HEK293 (cell line): Measurements from ENCODE around the gene CA5A.
A peak's percentile ranks its signal among the peaks of the same experiment; 100 is the strongest.

Source experiments
- EGR2 ChIP-seq: fragments of 450-650 bp; formaldehyde crosslinking; IDR thresholded peaks from 2 replicates; pipeline ENCODE4 v1.5.1; 2016; ENCODE audit warnings: low read depth, missing biosample characterization, missing genetic modification characterization
- GFI1B ChIP-seq: fragments of 450-650 bp; formaldehyde crosslinking; IDR thresholded peaks from 2 replicates; pipeline ENCODE4 v1.5.1; 2016; ENCODE audit warnings: missing biosample characterization, missing genetic modification characterization
- HIC1 ChIP-seq: fragments of 450-650 bp; formaldehyde crosslinking; IDR thresholded peaks from 2 replicates; pipeline ENCODE4 v1.5.1; 2016; ENCODE audit warnings: missing biosample characterization, missing genetic modification characterization
- IKZF3 ChIP-seq: fragments of 450-650 bp; IDR thresholded peaks from 2 replicates; pipeline ENCODE4 v1.5.0; 2018; ENCODE audit warnings: missing biosample characterization, mild to moderate bottlenecking, missing genetic modification characterization, moderate library complexity
- KLF1 ChIP-seq: fragments of 450-650 bp; formaldehyde crosslinking; IDR thresholded peaks from 2 replicates; pipeline ENCODE4 v1.5.1; 2016; ENCODE audit warnings: missing biosample characterization, missing genetic modification characterization
- KLF10 ChIP-seq: fragments of 450-650 bp; IDR thresholded peaks from 2 replicates; pipeline ENCODE4 v1.5.1; 2018; ENCODE audit warnings: missing biosample characterization, mild to moderate bottlenecking, missing genetic modification characterization
- KLF16 ChIP-seq: fragments of 450-650 bp; formaldehyde crosslinking; IDR thresholded peaks from 2 replicates; pipeline ENCODE4 v1.5.1; 2017; ENCODE audit warnings: missing biosample characterization, missing genetic modification characterization
- KLF8 ChIP-seq: fragments of 450-650 bp; formaldehyde crosslinking; IDR thresholded peaks from 2 replicates; pipeline ENCODE4 v1.5.1; 2016; ENCODE audit warnings: missing biosample characterization, missing genetic modification characterization
- KLF9 ChIP-seq: fragments of 450-650 bp; formaldehyde crosslinking; IDR thresholded peaks from 2 replicates; pipeline ENCODE4 v1.5.1; 2016; ENCODE audit warnings: missing biosample characterization, missing genetic modification characterization, low read depth
- PATZ1 ChIP-seq: fragments of 450-650 bp; formaldehyde crosslinking; IDR thresholded peaks from 2 replicates; pipeline ENCODE4 v1.5.1; 2016; ENCODE audit warnings: missing biosample characterization, missing genetic modification characterization
- SP3 ChIP-seq: fragments of 450-650 bp; formaldehyde crosslinking; IDR thresholded peaks from 2 replicates; pipeline ENCODE4 v1.5.1; 2016; ENCODE audit warnings: missing biosample characterization, missing genetic modification characterization
- WT1 ChIP-seq: fragments of 450-650 bp; formaldehyde crosslinking; IDR thresholded peaks from 2 replicates; pipeline ENCODE4 v1.5.1; 2016; ENCODE audit warnings: missing biosample characterization, missing genetic modification characterization
- ZNF148 ChIP-seq: fragments of 450-650 bp; formaldehyde crosslinking; IDR thresholded peaks from 2 replicates; pipeline ENCODE4 v1.5.0; 2017; ENCODE audit warnings: missing biosample characterization, missing genetic modification characterization, borderline replicate concordance
- ZNF280C ChIP-seq: fragments of 450-650 bp; formaldehyde crosslinking; IDR thresholded peaks from 2 replicates; pipeline ENCODE4 v1.5.1; 2016; ENCODE audit warnings: missing biosample characterization, missing genetic modification characterization
- ZNF341 ChIP-seq: fragments of 450-650 bp; formaldehyde crosslinking; IDR thresholded peaks from 2 replicates; pipeline ENCODE4; 2016; ENCODE audit warnings: low read depth, missing biosample characterization, missing genetic modification characterization
- ZNF366 ChIP-seq: fragments of 450-650 bp; formaldehyde crosslinking; conservative IDR thresholded peaks from 2 replicates; pipeline ENCODE4 v1.5.1; 2016; ENCODE audit warnings: missing biosample characterization, missing genetic modification characterization
- ZNF398 ChIP-seq: fragments of 450-650 bp; formaldehyde crosslinking; IDR thresholded peaks from 2 replicates; pipeline ENCODE4 v1.5.1; 2017; ENCODE audit warnings: missing biosample characterization, missing genetic modification characterization
- ZNF521 ChIP-seq: fragments of 450-650 bp; formaldehyde crosslinking; IDR thresholded peaks from 2 replicates; pipeline ENCODE4 v1.5.1; 2017; ENCODE audit warnings: missing biosample characterization, mild to moderate bottlenecking, missing genetic modification characterization
- ZNF529 ChIP-seq: fragments of 450-650 bp; formaldehyde crosslinking; IDR thresholded peaks from 2 replicates; pipeline ENCODE4 v1.5.1; 2017; ENCODE audit warnings: missing genetic modification characterization, missing biosample characterization; ENCODE audit not compliant: insufficient replicate concordance
- ZNF561 ChIP-seq: fragments of 450-650 bp; IDR thresholded peaks from 2 replicates; pipeline ENCODE4 v1.5.1; 2018; ENCODE audit warnings: missing biosample characterization, missing genetic modification characterization, borderline replicate concordance
- ZNF610 ChIP-seq: fragments of 450-650 bp; formaldehyde crosslinking; IDR thresholded peaks from 2 replicates; pipeline ENCODE4 v1.5.1; 2016; ENCODE audit warnings: missing biosample characterization, missing genetic modification characterization, borderline replicate concordance
- ZNF626 ChIP-seq: fragments of 450-650 bp; sonication (Bioruptor Pico); formaldehyde crosslinking; IDR thresholded peaks from 2 replicates; pipeline ENCODE4 v1.5.1; 2018; ENCODE audit warnings: missing biosample characterization, missing genetic modification characterization, inconsistent platforms
- ZNF629 ChIP-seq: fragments of 450-650 bp; formaldehyde crosslinking; IDR thresholded peaks from 2 replicates; pipeline ENCODE4 v1.5.1; 2017; ENCODE audit warnings: missing biosample characterization, missing genetic modification characterization
- ZSCAN30 ChIP-seq: fragments of 450-650 bp; IDR thresholded peaks from 2 replicates; pipeline ENCODE4 v1.5.1; 2018; ENCODE audit warnings: missing biosample characterization, mild to moderate bottlenecking, missing genetic modification characterization, moderate library complexity
- ZXDB ChIP-seq: fragments of 450-650 bp; formaldehyde crosslinking; IDR thresholded peaks from 2 replicates; pipeline ENCODE4 v1.5.1; 2016; ENCODE audit warnings: missing biosample characterization, missing genetic modification characterization

The CA5A gene

GRCh38 chr16:87853411-87854052 lies 82.8 kb downstream of the CA5A start (continued):
- TF ChIP-seq ZNF148 (tag by site-specific recombination), result no peak
- peak; percentile 33; the same call in 1 of the 2 replicates for TF ChIP-seq ZNF561 (tag by site-specific recombination)
- peak; percentile 60; the same call in 1 of the 2 replicates for TF ChIP-seq ZNF610 (tag by site-specific recombination)
- peak; percentile 25; the same call in 1 of the 2 replicates for TF ChIP-seq EGR2 (tag by site-specific recombination)
- no peak for TF ChIP-seq GFI1B (tag by site-specific recombination)
- TF ChIP-seq WT1, result 0 out of 2 replicates have a peak, but pooled peaks have one; percentile 10
- TF ChIP-seq PATZ1, result peak; percentile 73
- peak; percentile 49 for TF ChIP-seq SP3
- no peak for TF ChIP-seq ZNF529 (tag by site-specific recombination)
- TF ChIP-seq KLF9 (tag by site-specific recombination), result peak; percentile 97
- no peak for TF ChIP-seq ZNF280C (tag by site-specific recombination)
- peak; percentile 43 for TF ChIP-seq KLF8
- TF ChIP-seq KLF16 (tag by site-specific recombination), result peak; percentile 48
- peak; percentile 66 for TF ChIP-seq ZNF629 (tag by site-specific recombination)
- peak; percentile 53; the same call in 1 of the 2 replicates for TF ChIP-seq IKZF3 (tag by site-specific recombination)
- TF ChIP-seq HIC1, result peak; percentile 62
- peak; percentile 92 for TF ChIP-seq KLF10
- TF ChIP-seq ZNF626 (tag by site-specific recombination), result no peak
- TF ChIP-seq ZNF398 (tag by site-specific recombination), result 0 out of 2 replicates have a peak, but pooled peaks have one; percentile 41
- TF ChIP-seq ZSCAN30, result peak; percentile 45; the same call in 1 of the 2 replicates
- TF ChIP-seq ZNF341, result peak; percentile 74
- TF ChIP-seq KLF1 (tag by site-specific recombination), result peak; percentile 72
- no peak for TF ChIP-seq ZNF521
- peak; percentile 48; the same call in 1 of the 2 replicates for TF ChIP-seq ZNF366
- 0 out of 2 replicates have a peak, but pooled peaks have one; percentile 14 for TF ChIP-seq ZXDB (tag by site-specific recombination)
